ENCODE results near the gene TREML2.

DNA sequence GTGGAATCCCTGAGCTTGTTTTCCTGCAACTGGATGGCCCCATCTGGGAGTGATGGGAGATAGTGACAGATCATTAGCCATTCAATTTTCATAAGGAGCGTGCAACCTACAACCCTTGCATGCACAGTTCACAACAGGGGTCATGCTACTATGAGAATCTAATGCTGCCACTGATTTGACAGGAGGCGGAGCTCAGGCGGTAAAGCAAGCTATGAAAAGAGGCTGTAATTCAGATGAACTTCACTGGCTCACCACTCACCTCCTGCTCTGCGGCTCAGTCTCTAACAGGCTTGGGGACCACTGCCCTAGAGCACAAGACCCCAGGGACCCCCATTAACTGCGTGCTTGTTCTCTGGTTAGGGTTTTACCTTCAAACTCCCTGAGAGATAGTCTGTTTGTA, 14.8 kb upstream of the TREML2 start:
- no peak for TF ChIP-seq CTCF (IDR thresholded peaks at IDR 0.05)
- TF ChIP-seq POLR2A (IDR thresholded peaks at IDR 0.05), result no peak
